ENCODE measurements around the gene SOCS3. TPM values are rescaled to one million over a fixed set of nuclear protein-coding genes. Genes with fewer than 3 reads are reported as not detected.

The SOCS3 gene
- total RNA-seq, 2 donors from 2014 or later = 19.7 to 29.4 TPM

DNA sequence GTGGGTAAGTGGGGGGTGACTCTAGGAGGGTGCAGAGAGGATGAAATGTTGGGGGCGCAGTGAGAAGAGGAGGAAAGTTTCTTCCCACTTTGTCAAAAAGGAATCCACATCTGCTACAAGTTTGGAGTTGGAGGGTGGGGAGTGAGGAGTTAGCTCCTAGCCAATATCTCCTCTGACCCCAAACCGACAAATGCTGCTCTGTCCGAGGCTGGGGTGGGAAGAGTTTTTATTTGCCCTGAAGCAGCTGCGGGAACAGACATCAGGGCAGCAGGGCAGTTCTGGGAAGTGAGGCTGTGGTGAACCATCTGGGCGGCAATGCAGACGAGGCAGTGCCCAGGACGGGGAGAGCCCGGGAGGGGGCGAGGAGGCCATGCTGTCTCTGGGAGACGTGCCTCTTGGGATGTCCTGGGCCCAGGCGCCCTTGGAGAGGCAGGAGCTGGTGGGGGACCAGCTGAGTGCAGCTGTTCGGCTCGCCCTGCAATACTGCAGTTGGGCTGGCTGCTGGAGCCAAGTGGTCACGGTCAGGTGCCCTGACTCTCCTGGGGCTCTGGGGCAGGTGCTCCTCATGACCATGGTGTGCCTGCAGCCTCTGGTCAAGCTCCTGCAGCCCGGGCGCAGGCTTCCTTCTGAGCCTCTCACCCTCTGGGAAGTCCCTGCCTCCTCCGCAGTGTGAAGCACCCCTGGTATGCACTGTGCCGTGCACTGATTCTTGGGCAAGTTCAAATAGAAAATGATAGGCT, 6.4 kb upstream of the SOCS3 start:
- Histone ChIP-seq H3K27me3 (no peaks in the 10 kb centered on the region), H3K9me3 (no peaks in the 10 kb centered on the region), H3K36me3 (no peaks in the 10 kb centered on the region), H3K27ac (no peak overlapping the region), H3K4me1 (no peaks in the 10 kb centered on the region), H3K4me3 (no peak overlapping the region), H3K9ac (ENCODE audit: low read depth in 2 of 2, low read length in 2 of 2) (no peak overlapping the region)
- DNase-seq = no peak
- intact Hi-C loops (cut with DNase I) = no loop called here
- TF ChIP-seq, protein P1, sequence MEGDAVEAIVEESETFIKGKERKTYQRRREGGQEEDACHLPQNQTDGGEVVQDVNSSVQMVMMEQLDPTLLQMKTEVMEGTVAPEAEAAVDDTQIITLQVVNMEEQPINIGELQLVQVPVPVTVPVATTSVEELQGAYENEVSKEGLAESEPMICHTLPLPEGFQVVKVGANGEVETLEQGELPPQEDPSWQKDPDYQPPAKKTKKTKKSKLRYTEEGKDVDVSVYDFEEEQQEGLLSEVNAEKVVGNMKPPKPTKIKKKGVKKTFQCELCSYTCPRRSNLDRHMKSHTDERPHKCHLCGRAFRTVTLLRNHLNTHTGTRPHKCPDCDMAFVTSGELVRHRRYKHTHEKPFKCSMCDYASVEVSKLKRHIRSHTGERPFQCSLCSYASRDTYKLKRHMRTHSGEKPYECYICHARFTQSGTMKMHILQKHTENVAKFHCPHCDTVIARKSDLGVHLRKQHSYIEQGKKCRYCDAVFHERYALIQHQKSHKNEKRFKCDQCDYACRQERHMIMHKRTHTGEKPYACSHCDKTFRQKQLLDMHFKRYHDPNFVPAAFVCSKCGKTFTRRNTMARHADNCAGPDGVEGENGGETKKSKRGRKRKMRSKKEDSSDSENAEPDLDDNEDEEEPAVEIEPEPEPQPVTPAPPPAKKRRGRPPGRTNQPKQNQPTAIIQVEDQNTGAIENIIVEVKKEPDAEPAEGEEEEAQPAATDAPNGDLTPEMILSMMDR (IDR thresholded peaks at IDR 0.05) = no peak

- H3K36me3 ChIP-seq = no peaks in the 10 kb centered on the region
- H3K9ac ChIP-seq (ENCODE audit: low read depth in 2 of 2, low read length in 2 of 2) = peak overlapping the region in 1 of 2 donors; percentile 35
- intact Hi-C loops (cut with DNase I) = no loop called here
- peak; percentile 18 for DNase-seq
- H3K4me1 ChIP-seq = no peaks in the 10 kb centered on the region
- H3K4me3 ChIP-seq = no peak overlapping the region
- no peaks in the 10 kb centered on the region for H3K27me3 ChIP-seq
- no peak overlapping the region for H3K27ac ChIP-seq
- TF ChIP-seq, protein P1 (IDR thresholded peaks at IDR 0.05) = no peak
- H3K9me3 ChIP-seq = no peaks in the 10 kb centered on the region
Measured at GRCh38 chr17:78365561-78366108, 5.8 kb upstream of the SOCS3 start.

DNA sequence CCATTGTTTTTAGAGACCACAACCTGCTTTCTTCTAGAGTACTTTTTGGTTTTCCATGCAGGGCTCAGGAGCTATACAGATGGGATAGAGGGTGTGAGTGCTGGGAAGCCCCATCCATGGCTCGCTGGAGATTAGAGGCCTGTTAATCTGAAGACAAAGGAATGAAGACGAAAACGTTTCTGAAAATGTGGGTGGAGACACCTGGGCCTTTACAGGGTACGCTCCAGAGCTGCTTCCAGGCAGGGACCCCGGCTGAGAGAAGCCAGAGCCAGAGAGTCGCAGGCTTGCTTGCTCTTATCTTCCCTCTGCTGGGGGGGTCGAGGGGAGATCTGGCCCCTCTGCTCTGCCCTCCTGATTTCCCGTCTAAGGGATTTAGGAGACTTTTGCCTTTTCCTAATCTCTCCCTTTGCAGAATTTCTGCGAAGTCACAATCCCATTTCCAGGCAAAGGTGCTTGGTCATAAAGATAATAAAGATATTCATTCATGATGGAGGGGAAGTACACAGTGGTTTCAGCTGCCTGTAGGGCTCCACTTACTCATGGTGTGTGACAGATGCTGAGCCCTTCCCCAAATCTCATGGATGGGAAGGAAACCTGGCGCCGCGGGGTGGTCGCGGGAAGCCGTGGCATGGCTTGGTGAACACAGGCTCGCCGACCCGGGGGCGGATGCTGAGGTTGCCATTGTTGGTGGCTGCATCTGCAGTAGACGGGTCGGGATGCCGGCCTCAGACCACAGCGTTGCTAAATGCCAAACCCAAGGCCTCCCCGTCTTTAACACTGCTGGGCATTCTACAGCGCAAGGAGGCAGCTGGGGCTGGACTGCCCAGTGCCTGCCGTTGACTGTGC, 4.8 kb upstream of the SOCS3 start:
- DNase-seq = no peak
- no peak overlapping the region for H3K27ac ChIP-seq
- H3K36me3 ChIP-seq = no peaks in the 10 kb centered on the region
- no peak overlapping the region for H3K9ac ChIP-seq (ENCODE audit: low read depth in 2 of 2, low read length in 2 of 2)
- no peaks in the 10 kb centered on the region for H3K9me3 ChIP-seq
- intact Hi-C loops (cut with DNase I) = loop anchor here (5.0 kb wide), 1 partner anchor 52 kb away; no protein-coding TSS in a partner anchor
- H3K4me3 ChIP-seq = no peak overlapping the region
- no peaks in the 10 kb centered on the region for H3K4me1 ChIP-seq
- no peaks in the 10 kb centered on the region for H3K27me3 ChIP-seq
- TF ChIP-seq, protein P1 (IDR thresholded peaks at IDR 0.05) = no peak

DNA sequence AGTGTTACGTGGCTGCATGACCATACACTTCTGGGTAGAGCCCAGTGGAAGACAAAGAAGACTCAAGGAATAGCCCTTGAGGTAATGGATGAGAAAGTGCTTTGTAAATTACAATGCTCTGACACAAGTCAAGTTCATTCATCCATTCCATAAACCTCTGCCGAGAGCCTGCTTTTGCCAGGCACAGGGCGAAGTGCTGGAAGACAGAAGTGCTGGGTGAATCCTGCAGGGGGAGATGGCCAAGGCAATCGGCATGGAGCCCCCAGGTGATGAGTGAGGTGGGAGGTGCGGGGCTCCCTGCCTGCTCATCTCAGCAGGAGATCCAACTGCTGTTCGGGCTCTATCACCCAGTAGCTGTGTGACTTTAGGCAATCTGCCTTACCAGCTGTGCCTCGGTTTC, 2.8 kb upstream of the SOCS3 start:
- Histone ChIP-seq H3K4me1 (no peaks in the 10 kb centered on the region), H3K9ac (ENCODE audit: low read depth in 2 of 2, low read length in 2 of 2) (no peak overlapping the region), H3K36me3 (peaks cover 6% of the 10 kb centered on the region), H3K9me3 (no peaks in the 10 kb centered on the region), H3K4me3 (no peak overlapping the region), H3K27ac (no peak overlapping the region), H3K27me3 (no peaks in the 10 kb centered on the region)
- intact Hi-C loops (cut with DNase I) = loop anchor here (5.0 kb wide), 1 partner anchor 50 kb away; no protein-coding TSS in a partner anchor
- no peak for DNase-seq
- TF ChIP-seq, protein P1 (IDR thresholded peaks at IDR 0.05) = no peak

DNA sequence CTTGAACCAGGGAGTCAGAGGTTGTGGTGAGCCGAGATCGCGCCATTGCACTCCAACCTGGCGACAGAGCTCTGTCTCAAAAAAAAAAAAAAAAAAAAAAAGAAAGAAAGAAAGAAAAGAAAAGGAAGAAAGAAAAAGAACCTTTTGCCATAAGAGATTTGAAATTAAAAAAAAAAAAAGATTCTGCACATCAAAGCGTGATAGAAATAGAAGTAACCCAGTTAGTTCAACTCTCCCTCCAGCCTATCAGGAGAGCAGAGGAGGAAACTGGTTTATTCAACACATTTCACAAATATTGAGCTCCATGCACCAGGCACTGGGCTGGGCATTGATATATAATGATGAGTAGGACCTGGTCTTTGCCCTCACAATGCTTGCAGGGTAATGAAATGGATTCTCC, 2.4 kb upstream of the SOCS3 start:
- Histone ChIP-seq H3K4me3 (no peak overlapping the region), H3K27ac (no peak overlapping the region), H3K9me3 (no peaks in the 10 kb centered on the region), H3K27me3 (no peaks in the 10 kb centered on the region), H3K9ac (ENCODE audit: low read depth in 2 of 2, low read length in 2 of 2) (no peak overlapping the region), H3K4me1 (peaks cover 4% of the 10 kb centered on the region), H3K36me3 (peaks cover 6% of the 10 kb centered on the region)
- DNase-seq = no peak
- intact Hi-C loops (cut with DNase I) = loop anchor here (5.0 kb wide), 1 partner anchor 50 kb away; no protein-coding TSS in a partner anchor
- TF ChIP-seq, protein P1 (IDR thresholded peaks at IDR 0.05) = no peak
